ENCODE data around the gene C5AR1. TPM values are rescaled to one million over a fixed set of nuclear protein-coding genes. Genes with fewer than 3 reads are reported as not detected.
"Not testable (repeated sequence)": the region's sequence is repeated elsewhere in the genome, so short reads cannot be mapped to it uniquely, and the experiment has no call there.

Gene C5AR1
- total RNA-seq, 4 donors from 2014 or later: 1.2 to 3.5 (median 1.8) TPM

- intact Hi-C loops (cut with DNase I): no loop called here
- Histone ChIP-seq H3K9me3 (no peaks in the 10 kb centered on the region), H3K4me3 (replicated peaks in 1 of 3) (no peak overlapping the region), H3K36me3 (peaks cover 49 to 60% of the 10 kb centered on the region in 2 donors), H3K27ac (no peak overlapping the region), H3K4me1 (peaks cover 0 to 4% of the 10 kb centered on the region in 2 donors), H3K27me3 (no peaks in the 10 kb centered on the region)
- 85 to 92% methylated on average over 13 of the region's 13 CpGs for WGBS, 2 donors
- no peak for DNase-seq
- TF ChIP-seq CTCF (IDR thresholded peaks at IDR 0.05) (no peak), POLR2A (IDR thresholded peaks at IDR 0.05) (no peak)
Measured at GRCh38 chr19:47363758-47364531, 54.3 kb downstream of the C5AR1 start.

- DNase-seq; H3K27ac ChIP-seq; H3K27me3 ChIP-seq; H3K4me3 ChIP-seq (replicated peaks in 1 of 3); intact Hi-C loops (cut with DNase I); H3K9me3 ChIP-seq; H3K4me1 ChIP-seq: not testable (repeated sequence)
- peaks cover 34 to 51% of the 10 kb centered on the region in 2 donors for H3K36me3 ChIP-seq
- WGBS, 2 donors: 96 to 98% methylated on average over 10 of the region's 10 CpGs
Measured at GRCh38 chr19:47365455-47365854, 55.8 kb downstream of the C5AR1 start.

- Histone ChIP-seq H3K4me1 (peaks cover 0 to 7% of the 10 kb centered on the region in 2 donors), H3K27me3 (no peaks in the 10 kb centered on the region), H3K27ac (no peak overlapping the region), H3K9me3 (no peaks in the 10 kb centered on the region), H3K4me3 (replicated peaks in 1 of 3) (no peak overlapping the region), H3K36me3 (peaks cover 26 to 34% of the 10 kb centered on the region in 2 donors)
- DNase-seq: no peak
- intact Hi-C loops (cut with DNase I): no loop called here
- WGBS, 2 donors: 89% methylated on average over 6 to 10 of the region's 10 CpGs
- TF ChIP-seq POLR2A (IDR thresholded peaks at IDR 0.05) (no peak), CTCF (IDR thresholded peaks at IDR 0.05) (no peak)
Measured at GRCh38 chr19:47370045-47370611, 60.5 kb downstream of the C5AR1 start.

GRCh38 chr19:47371261-47371660, 61.6 kb downstream of the C5AR1 start:
- no peak for DNase-seq
- H3K4me3 ChIP-seq (replicated peaks in 1 of 3): no peak overlapping the region
- 90 to 96% methylated on average over 2 to 9 of the region's 9 CpGs for WGBS, 2 donors
- no peaks in the 10 kb centered on the region for H3K27me3 ChIP-seq
- no peaks in the 10 kb centered on the region for H3K9me3 ChIP-seq
- H3K36me3 ChIP-seq: peaks cover 37 to 44% of the 10 kb centered on the region in 2 donors
- no peak overlapping the region for H3K27ac ChIP-seq
- TF ChIP-seq POLR2A (IDR thresholded peaks at IDR 0.05): no peak
- TF ChIP-seq CTCF (IDR thresholded peaks at IDR 0.05): no peak
- intact Hi-C loops (cut with DNase I): no loop called here
- peaks cover 0 to 7% of the 10 kb centered on the region in 2 donors for H3K4me1 ChIP-seq

Other genes with a start within 250 kb of the C5AR1 start
- gene ZC3H4, start 196.1 kb upstream of the C5AR1 start, total RNA-seq: 10 to 100 TPM; 19.1 to 36.7 (median 31.3) TPM
- gene SAE1, start 179.0 kb upstream of the C5AR1 start, total RNA-seq: 100 to 1,000 TPM in 3 of 4 donors, 10 to 100 TPM in 1; 79.5 to 119 (median 103) TPM
- gene BBC3, start 78.7 kb upstream of the C5AR1 start, total RNA-seq: 1 to 10 TPM; 2.4 to 7.7 (median 4.9) TPM
- 10 to 100 TPM; 16.1 to 21.9 (median 17.8) TPM for gene CCDC9, start 53.3 kb upstream of the C5AR1 start, total RNA-seq
- gene INAFM1, start 35.0 kb upstream of the C5AR1 start, total RNA-seq: 10 to 100 TPM in 1 of 4 donors, 1 to 10 TPM in 3; 4.3 to 10.6 (median 8.2) TPM
- gene C5AR2, start 22.3 kb downstream of the C5AR1 start, total RNA-seq: 1 to 10 TPM in 2 of 4 donors, under 1 TPM in 2; 0.11 to 3.8 (median 2.0) TPM
- gene DHX34, start 39.5 kb downstream of the C5AR1 start, total RNA-seq: 10 to 100 TPM; 15.2 to 20.1 (median 17.3) TPM
- gene MEIS3, start 109.7 kb downstream of the C5AR1 start, total RNA-seq: 10 to 100 TPM in 1 of 4 donors, 1 to 10 TPM in 3; 3.6 to 15.3 (median 6.1) TPM
- under 1 TPM in 2 of 4 donors, not detected in 2; 0.29 to 0.59 TPM for gene SLC8A2, start 162.0 kb downstream of the C5AR1 start, total RNA-seq
- gene KPTN, start 174.4 kb downstream of the C5AR1 start, total RNA-seq: 1 to 10 TPM; 7.0 to 8.9 (median 7.3) TPM
- 100 to 1,000 TPM; 146 to 354 (median 213) TPM for gene NAPA, start 205.2 kb downstream of the C5AR1 start, total RNA-seq

Measured in thyroid gland (tissue), 4 donors.